Fibroblast of mammary gland (primary cell): ENCODE results near the gene TUBG1.
A peak's percentile ranks its signal among the peaks of the same experiment; 100 is the strongest.
"Not testable (repeated sequence)": the region's sequence is repeated elsewhere in the genome, so short reads cannot be mapped to it uniquely, and the experiment has no call there.

Experiments
- DNase-seq: peaks from one replicate; pipeline ENCODE4 v3.0.0-alpha.2; 2010; ENCODE audit warnings: low read depth
- H3K4me3 ChIP-seq: 2 replicates; pipeline ENCODE4 v1.5.1; 2011; ENCODE audit warnings: low read depth, mild to moderate bottlenecking, low read length, moderate library complexity; ENCODE audit not compliant: control insufficient read depth
- TF ChIP-seq, protein P1 (sequence below): conservative IDR thresholded peaks from 2 replicates; pipeline ENCODE4 v1.5.1; 2011; ENCODE audit warnings: low read depth, low read length, inconsistent platforms; ENCODE audit not compliant: control insufficient read depth, insufficient read depth

Gene TUBG1

DNA sequence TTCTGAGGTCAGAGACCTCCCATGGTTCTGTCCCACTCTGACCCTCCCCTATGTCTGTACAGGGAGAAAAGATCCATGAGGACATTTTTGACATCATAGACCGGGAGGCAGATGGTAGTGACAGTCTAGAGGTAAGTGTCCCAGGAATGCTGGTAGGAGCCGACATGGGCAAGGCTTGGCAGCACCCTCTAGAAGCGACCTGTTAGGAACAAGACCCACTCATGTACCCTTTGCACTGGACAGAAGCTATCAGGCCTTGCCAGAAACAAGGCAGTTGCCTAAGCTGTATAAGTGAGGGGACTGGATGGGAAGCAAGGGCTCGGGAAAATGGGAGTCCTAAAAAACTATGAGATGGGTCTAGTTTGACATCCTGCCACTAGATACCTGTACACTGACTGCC, 2.5 kb downstream of the TUBG1 start:
- TF ChIP-seq, protein P1, sequence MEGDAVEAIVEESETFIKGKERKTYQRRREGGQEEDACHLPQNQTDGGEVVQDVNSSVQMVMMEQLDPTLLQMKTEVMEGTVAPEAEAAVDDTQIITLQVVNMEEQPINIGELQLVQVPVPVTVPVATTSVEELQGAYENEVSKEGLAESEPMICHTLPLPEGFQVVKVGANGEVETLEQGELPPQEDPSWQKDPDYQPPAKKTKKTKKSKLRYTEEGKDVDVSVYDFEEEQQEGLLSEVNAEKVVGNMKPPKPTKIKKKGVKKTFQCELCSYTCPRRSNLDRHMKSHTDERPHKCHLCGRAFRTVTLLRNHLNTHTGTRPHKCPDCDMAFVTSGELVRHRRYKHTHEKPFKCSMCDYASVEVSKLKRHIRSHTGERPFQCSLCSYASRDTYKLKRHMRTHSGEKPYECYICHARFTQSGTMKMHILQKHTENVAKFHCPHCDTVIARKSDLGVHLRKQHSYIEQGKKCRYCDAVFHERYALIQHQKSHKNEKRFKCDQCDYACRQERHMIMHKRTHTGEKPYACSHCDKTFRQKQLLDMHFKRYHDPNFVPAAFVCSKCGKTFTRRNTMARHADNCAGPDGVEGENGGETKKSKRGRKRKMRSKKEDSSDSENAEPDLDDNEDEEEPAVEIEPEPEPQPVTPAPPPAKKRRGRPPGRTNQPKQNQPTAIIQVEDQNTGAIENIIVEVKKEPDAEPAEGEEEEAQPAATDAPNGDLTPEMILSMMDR = no peak

DNA sequence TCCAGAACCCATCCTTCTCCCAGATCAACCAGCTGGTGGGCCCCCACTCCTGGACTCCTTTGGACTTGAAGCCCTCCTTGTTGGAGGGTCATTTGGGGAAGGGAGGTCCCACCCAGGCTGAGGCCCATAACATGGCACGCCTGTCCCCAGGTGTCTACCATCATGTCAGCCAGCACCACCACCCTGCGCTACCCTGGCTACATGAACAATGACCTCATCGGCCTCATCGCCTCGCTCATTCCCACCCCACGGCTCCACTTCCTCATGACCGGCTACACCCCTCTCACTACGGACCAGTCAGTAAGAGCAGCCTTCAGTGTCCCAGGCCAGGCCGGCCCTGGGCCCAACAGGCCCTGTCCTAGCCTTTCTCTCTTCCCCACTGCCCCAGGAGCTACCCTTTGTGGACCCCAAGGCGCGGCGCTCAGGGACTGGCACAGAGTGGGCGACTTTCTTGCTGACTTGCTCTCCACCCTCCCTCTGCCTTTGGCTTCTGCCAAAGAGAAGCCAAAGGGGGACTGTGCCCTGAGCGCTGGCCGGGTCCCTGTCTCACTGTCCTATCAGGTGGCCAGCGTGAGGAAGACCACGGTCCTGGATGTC, 4.3 kb downstream of the TUBG1 start:
- TF ChIP-seq, protein P1 = no peak
- H3K4me3 ChIP-seq = no peak overlapping the region

More for the DNA sequence above, 2.5 kb downstream of the TUBG1 start:
- H3K4me3 ChIP-seq = no peak overlapping the region
- DNase-seq = no peak

DNA sequence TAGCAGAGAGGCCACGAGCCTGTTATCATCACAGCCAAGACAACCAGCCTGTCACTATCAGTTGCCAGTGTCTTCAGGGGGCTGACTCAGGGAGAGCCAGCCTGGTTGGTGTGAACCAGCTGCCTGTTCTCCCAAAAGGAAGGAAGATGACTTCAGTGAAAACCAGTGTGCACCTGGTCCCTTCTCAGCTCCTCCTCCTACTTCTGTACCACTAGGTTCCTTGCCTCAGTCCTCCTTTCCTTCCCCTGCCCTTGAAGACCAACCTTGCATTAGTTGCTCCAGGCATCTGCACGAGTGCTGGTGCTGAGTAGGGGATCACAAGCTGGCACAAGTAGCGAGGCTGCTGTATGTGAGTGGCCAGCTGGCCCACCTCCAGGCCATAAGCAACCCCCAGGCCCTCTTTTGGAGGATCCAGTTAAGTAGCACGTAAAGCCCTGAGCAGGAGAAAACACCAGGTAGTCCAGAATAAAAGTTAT, 8.5 kb downstream of the TUBG1 start:
- TF ChIP-seq, protein P1 = no peak
- DNase-seq = no peak
- no peak overlapping the region for H3K4me3 ChIP-seq

More for the DNA sequence above, 4.3 kb downstream of the TUBG1 start:
- no peak for DNase-seq

- TF ChIP-seq, protein P1 = no peak
- H3K4me3 ChIP-seq = no peak overlapping the region
- peak; percentile 12 for DNase-seq
These were observed 9.1 kb downstream of the TUBG1 start for GRCh38 chr17:42618442-42619150.

DNA sequence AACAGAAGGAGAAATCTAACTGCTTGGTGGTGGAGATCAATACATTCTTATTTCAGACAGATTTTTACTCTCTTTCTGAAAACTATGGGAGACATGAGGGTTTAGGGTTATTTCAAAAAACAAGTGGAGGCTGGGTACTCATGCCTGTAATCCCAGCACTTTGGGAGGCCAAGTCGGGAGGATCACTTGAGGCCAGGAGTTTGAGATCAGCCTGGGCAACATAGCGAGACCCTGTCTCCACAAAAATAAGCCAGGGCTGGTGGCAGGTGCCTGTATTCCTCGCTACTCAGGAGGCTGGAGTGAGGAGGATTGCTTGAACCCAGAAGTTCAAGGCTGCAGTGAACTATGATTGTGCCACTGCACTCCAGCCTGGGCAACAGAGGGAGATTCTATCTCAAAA, 12.5 kb downstream of the TUBG1 start:
- H3K4me3 ChIP-seq, DNase-seq: not testable (repeated sequence)

DNA sequence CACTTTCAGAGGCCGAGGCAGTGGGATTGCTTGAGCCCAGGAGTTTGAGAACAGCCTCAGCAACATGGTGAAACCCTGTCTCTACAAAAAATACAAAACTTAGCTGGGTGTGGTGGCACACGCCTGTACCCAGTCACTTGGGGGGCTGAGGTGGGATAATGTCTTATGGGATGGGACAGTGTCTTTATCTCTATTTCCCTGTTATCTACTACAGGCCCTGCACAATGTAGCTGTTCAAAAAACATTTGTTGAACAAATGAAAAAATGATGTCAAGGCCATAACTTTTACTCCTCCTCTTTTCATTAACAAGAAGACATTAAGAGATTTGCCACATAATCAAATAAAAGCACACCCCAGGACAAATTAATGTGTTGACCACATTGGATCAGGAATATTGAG, 13.8 kb downstream of the TUBG1 start:
- H3K4me3 ChIP-seq = no peak overlapping the region
- DNase-seq = no peak
- TF ChIP-seq, protein P1 = no peak

- TF ChIP-seq, protein P1 = peak; percentile 4
- peak; percentile 51 for DNase-seq
- no peak overlapping the region for H3K4me3 ChIP-seq
These were observed 14.5 kb downstream of the TUBG1 start for GRCh38 chr17:42623732-42624596.

DNA sequence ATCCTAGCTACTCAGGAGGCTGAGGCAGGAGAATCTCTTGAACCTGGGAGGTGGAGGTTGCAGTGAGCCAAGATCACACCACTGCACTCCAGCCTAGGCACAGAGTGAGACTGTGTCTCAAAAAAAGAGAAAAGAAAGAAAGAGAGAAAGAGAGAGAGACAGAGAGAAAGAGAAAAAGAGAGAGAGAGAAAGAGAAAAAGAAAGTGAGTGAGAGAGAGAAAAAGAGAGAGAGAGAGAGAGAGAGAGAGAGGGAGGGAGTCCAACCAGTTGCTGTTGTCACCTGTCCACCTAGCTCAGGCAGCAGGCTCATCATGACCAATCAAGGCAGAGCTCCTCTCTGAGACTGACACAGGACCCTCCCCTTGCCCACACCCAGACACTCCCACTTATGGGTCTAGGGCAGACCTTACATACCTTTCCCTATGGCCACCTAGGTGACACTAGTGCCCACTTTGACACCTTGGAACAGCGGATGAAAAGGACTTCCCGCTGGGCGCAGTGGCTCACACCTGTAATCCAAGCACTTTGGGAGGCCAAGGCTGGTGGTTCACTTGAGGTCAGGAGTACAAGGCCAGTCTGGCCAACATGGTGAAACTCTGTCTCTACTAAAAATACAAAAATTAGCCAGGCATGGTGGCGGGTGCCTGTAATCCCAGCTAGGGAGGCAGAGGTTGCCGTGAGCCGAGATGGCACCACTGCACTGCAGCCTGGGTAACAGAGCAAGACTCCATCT, 17.7 kb downstream of the TUBG1 start:
- DNase-seq = not testable (repeated sequence)

More for the DNA sequence above, 17.7 kb downstream of the TUBG1 start:
- not testable (repeated sequence) for H3K4me3 ChIP-seq
